Islet of Langerhans (tissue), 1 donor: ENCODE data around the gene OR56B4.
"Not testable (repeated sequence)": the region's sequence is repeated elsewhere in the genome, so short reads cannot be mapped to it uniquely, and the experiment has no call there.

Source experiments
- FAIRE-seq: peaks from one replicate; lab custom pipeline; 2011; peaks lifted over from hg19 to GRCh38; lab: Jason Lieb, UNC

Gene OR56B4, protein sequence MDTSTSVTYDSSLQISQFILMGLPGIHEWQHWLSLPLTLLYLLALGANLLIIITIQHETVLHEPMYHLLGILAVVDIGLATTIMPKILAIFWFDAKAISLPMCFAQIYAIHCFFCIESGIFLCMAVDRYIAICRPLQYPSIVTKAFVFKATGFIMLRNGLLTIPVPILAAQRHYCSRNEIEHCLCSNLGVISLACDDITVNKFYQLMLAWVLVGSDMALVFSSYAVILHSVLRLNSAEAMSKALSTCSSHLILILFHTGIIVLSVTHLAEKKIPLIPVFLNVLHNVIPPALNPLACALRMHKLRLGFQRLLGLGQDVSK

GRCh38 chr11:6107384-6107783 lies at the start of gene OR56B4:
TSS of gene OR56B4 (plus strand) at chr11:6107684. CDS start at chr11:6107779, 95 bp downstream.
- not testable (repeated sequence) for FAIRE-seq

- no peak for FAIRE-seq
Observed at GRCh38 chr11:6061475-6061874, 46.0 kb upstream of the OR56B4 start.

DNA sequence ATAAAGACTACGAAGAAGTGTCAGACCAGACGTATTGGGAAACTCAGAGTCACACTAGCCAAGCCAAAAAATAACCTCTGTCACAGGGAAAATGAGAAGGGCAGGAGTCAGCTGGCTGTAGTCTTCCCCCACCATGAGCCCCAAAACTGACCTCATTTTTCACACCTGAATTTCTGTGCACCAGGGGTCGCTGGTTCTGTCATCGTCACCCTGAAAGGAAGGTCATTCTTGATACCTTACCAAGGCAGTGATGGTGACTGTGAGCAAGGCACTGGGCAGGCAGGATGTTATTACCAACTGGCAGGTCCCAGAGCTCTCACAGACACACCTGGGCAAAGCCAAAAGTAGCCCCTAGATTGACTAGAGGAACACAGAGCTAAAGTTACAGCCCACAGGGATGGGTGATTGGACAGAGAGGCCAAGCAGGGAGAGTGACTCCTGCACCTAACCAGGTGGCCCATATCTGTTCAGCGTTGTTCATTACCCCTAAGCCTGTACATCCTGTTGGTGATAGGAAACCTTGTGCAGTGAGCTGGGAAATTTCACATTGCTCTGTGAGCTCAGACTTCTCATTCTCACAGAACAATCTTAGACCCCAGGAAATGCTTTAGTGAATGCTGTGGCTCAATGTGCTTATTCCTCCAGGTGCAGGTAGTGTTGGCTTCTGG lies 44.7 kb upstream of the OR56B4 start:
- FAIRE-seq, result no peak

DNA sequence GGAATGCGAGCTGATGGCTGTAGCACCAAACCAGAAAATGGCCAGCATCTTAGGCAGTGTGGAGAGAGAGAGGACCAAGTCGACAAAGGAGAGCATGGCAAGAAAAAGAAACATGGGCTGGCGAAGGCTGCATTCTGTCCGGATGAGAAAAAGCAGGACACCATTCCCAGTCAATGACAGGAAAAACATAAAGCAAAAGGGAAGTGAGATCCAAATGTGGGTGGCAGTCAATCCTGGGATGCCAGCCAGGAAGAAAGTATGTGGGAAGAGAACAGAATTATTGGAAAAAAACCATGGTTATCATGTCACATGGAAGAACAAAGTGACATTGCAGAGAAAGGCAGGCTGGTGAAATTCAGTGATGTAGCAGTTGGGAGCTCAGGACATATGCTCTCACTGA lies 40.0 kb upstream of the OR56B4 start:
- FAIRE-seq, result no peak

DNA sequence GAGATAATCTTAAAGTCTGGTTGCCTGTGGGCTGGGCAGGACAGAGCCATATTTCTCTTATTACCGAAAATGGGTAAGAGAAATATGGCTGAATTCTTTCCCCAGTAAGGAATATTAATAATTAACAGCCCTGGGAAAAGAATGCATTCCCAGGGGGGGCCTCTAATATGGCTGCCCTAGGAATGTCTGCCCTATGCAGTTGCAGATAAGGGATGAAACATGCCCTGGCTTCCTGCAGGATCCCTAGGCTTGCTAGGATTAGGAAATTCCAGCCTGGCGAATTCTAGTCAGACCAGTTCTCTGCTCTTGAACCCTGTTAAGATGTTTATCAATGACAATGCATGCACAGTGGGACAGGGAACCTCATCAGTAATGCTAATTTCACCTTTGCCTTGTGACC lies 31.0 kb upstream of the OR56B4 start:
- FAIRE-seq, result not testable (repeated sequence)

- FAIRE-seq, result no peak
Observed at GRCh38 chr11:6077723-6078122, 29.8 kb upstream of the OR56B4 start.

GRCh38 chr11:6079463-6079862 lies 28.0 kb upstream of the OR56B4 start:
- FAIRE-seq, result no peak

DNA sequence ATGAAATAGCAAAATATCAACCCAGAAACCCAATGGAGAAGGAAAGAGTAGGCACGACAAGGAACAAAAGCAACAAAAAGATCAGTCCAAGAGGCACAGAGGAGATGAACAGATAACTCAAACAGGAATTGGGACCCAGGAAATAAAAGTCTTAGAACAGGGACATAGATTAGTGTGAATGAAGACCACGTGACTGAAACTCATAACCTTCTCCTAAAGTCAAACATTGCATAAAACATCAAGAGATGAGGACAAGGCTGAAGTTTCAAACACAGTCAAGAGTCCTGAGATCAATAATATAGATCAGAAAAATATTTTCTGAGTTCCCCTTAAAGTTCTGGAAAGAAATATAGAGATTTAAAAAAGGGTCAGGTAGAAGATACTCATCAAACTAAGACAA lies 24.4 kb upstream of the OR56B4 start:
- no peak for FAIRE-seq

GRCh38 chr11:6084587-6084986 lies 22.9 kb upstream of the OR56B4 start:
- FAIRE-seq, result no peak

DNA sequence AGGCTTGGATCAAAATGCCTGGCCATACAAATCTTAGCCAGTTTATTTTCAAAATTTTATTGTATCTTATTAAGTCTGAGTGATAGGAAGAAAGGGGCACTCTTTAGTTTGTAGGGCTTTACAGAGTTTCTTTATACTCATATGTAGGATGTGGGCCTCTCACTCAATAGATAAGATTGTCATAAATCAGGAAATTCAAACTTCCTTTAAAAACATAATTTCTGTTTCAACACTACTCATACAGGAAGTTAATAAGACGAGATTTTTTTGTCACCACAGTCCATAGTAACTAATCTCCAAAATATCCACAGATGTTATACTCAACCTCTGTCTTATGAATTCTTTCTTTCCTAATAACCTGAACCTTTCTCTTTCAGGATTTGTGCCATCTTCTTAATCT lies 13.3 kb upstream of the OR56B4 start:
- no peak for FAIRE-seq

DNA sequence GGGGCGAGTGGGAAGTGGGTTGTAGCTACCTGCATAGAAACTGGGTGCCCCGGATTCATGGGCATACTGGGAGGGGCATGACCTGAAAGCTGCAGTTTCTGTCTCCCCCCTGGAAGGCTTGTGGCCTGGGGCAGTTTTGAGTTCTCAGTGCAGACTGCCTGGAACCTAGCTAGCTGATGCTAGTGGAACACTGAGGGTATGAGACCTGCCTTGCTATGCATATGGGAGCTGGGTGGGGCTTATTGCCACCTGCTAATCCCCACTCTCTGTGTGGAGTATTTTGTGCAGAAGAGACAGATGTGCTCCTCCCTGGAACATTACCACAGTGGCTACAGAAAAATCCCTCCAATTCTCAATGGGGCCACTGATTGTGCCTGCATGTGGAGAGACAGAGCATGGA lies 11.7 kb upstream of the OR56B4 start:
- FAIRE-seq, result no peak

GRCh38 chr11:6096417-6096816 lies 11.1 kb upstream of the OR56B4 start:
- FAIRE-seq, result no peak

GRCh38 chr11:6099577-6099976 lies 7.9 kb upstream of the OR56B4 start:
- FAIRE-seq, result no peak

GRCh38 chr11:6110011-6110410 lies 2.5 kb downstream of the OR56B4 start:
- FAIRE-seq, result no peak

DNA sequence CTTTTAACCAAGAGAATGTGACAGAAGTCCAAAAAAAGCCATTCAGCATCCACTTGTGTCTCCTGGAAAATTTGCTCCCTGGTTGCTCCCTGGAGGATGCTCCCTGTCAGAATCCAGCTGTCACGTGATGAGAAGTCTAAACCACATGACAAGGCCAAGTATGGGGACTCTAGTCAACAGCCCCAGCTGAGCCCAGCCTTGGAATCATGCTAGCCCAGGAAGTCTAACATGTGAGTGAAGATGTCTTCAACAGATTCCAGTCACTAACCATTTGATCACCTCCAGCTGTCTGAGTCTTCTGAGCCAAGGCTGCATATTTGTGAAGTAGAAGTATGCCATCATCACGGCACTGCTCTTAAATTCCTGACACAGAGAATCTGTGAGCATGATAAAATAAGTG lies 4.2 kb downstream of the OR56B4 start:
- no peak for FAIRE-seq

DNA sequence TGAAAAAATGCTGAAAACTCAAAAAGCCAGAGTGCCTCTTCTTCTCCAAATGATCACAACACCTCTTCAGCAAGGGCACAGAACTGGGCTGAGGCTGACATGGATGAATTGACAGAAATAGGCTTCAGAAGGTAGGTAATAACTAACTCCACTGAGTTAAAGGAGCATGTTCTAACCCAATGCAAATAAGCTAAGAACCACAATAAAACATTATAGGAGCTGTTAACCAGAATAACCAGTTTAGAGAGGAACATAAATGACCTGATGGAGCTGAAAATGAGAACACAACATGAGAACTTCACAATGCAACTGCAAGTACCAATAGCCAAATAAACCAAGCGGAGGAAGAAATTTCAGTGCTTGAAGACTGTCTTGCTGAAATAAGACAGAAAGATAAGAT lies 9.2 kb downstream of the OR56B4 start:
- no peak for FAIRE-seq

DNA sequence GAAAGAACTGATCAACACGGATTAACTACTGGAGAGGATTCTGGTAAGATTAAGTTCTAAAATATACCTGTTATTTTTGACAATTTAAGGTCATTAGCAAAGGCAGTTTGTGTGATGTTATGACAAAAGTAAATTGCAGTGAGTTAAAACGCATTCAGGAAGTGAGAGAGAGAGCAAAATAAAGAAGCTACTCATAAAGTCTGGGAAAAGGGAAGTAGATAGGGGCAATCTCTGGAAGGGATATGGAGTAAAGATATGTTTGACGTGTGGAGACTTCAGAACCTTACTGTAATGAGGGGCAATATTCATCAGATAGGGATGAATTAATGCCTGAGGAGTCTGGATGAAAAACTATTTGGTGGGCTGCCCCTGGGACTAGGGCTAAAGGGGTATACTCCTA lies 16.8 kb downstream of the OR56B4 start:
- FAIRE-seq, result no peak

DNA sequence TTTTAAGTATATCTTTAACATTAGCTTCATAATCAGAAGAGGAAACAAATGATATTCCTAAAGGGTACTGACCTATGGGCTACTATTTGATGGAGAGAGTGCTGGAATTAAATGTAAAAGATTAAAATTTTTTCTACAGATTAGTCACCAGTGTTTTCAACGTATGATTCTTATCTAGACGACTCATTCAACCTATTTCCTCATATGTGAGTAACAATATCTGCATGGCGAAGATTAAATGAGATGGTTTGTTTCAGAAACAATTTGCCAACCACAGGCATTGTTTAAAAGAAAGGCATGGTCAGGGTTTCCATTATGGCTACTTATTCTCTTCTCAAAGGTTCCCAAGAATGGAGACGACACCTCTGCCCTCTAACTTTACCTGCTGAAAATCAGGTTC lies 20.4 kb downstream of the OR56B4 start:
- no peak for FAIRE-seq

GRCh38 chr11:6129011-6129410 lies 21.5 kb downstream of the OR56B4 start:
- no peak for FAIRE-seq

DNA sequence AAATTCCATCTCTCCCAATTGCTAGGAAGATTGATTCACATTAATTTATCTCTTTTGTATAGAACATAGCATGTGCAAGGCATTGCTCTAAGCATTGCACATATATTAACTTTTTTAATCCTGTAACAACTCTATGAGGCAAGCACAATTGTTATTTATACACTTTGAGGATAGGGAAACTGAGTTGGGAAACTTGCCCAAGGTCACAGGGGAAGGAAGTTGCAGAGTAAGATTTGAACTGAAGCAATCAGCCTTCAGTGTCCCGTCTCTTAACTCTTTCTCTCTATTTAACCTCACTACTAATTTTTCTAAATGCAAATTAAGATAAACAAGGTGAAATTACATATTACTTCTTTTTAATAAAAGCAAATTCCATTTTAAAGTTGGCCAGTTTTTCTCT lies 22.2 kb downstream of the OR56B4 start:
- FAIRE-seq, result no peak

DNA sequence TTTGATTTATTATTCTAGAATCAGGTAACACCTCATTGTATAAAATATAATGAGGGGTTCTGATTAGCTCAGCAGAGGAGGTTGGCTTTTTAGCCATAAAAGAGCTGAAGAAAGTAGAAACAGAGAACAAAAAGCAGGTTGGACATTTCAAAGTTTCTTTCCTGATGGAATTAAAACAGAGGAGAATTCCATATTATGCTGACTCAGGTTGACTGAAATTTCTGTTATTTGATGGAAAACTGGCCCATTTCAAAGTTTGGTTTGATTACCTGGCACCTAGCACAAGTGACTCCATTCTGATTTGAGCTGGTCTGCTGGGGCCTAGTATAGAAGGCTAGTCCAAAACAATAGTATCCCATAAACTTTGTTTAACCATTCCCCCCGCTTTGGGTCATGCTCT lies 24.9 kb downstream of the OR56B4 start:
- FAIRE-seq, result no peak

- FAIRE-seq, result not testable (repeated sequence)
Observed at GRCh38 chr11:6135936-6136335, 28.5 kb downstream of the OR56B4 start.

DNA sequence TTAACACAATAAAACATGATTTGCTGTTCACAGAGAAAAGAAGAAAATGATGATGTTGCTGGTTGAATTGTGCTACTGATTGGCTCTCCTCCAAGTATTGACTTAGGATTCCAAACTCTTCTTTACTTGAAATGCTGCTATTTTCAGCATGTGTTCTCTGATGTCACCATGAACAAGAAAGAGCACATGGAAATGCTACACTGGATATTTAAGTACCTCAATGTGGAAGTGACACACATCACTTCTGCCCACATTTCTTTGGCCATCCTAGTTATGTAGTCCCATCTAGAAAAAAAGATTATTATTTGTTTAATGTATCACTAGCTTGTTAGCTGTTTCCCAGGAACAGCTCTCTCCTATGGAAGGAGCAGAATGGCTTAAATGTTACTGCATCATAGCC lies 35.5 kb downstream of the OR56B4 start:
- FAIRE-seq, result no peak

DNA sequence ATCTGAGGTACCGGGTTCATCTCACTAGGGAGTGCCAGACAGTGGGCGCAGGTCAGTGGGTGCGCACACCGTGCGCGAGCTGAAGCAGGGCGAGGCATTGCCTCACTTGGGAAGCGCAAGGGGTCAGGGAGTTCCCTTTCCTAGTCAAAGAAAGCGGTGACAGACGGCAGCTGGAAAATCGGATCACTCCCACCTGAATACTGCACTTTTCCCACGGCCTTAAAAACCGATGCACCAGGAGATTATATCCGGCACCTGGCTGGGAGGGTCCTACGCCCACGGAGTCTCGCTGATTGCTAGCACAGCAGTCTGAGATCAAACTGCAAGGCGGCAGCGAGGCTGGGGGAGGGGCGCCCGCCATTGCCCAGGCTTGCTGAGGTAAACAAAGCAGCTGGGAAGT lies 36.3 kb downstream of the OR56B4 start:
- not testable (repeated sequence) for FAIRE-seq
